ENCODE data around the gene PHACTR3.

The PHACTR3 gene

GRCh38 chr20:59790346-59790745 is 186.0 kb downstream of the PHACTR3 start:
- TF ChIP-seq CTCF (IDR thresholded peaks at IDR 0.05), result no peak

DNA sequence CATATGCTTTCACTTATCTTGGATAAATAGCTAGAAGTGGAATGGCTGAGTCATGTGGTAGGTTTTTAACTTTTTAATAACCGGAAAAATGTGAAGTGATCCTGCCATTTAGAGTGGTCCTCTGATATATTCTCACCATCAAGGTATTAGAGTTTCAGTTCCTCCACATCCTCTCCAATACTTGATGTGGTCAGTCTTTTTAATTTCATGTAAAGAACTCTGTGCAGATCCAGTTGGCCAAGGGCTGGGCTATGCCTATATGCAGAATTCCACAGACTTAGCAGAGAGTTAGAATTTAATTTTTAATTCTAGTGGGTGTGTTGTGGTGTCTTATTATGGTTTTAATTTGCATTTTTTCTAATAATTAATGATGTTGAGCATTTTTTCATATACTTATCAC is 188.0 kb downstream of the PHACTR3 start:
- no peak for TF ChIP-seq CTCF (IDR thresholded peaks at IDR 0.05)

GRCh38 chr20:59794555-59794954 is 190.2 kb downstream of the PHACTR3 start:
- TF ChIP-seq CTCF (IDR thresholded peaks at IDR 0.05), result no peak

DNA sequence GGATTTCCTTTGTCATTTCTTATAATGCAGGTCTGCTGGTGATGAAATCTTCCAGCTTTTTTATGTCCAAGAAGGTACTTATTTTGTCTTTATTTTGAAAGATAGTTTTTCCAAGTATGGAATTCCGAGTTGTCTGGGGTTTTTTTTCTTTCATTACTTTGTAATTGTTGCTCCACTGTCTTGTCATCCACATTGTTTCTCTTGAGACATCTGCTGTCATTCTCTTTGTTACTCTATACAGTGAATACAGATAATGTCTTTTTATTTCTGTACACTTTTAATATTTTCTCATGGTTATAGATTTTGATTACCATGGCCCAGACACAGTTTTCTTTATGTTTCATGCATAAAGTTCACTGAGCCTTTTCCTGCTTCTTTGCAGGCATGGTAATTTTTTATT is 196.0 kb downstream of the PHACTR3 start:
- TF ChIP-seq CTCF (IDR thresholded peaks at IDR 0.05), result no peak

DNA sequence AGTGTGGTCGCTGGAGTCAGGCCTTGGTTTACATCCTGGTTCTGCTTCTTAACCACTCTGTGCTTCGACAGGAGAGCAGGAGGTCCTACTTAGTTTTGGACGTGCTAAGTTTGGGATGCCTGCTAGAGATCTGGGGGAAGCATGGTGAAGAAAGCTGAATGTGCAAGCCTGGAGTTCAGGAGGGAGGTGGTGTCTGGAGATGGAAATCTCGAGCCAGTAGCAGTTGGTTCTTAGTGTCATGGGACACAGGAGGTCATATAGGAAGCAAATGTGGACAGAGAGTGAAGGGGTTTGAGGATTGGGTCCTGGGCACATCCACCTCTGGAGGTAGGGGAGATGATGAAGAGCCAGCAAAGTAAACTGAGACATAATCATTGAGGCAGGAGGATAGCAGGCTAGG is 197.7 kb downstream of the PHACTR3 start:
- TF ChIP-seq CTCF (IDR thresholded peaks at IDR 0.05), result no peak

GRCh38 chr20:59802471-59803221 is 198.3 kb downstream of the PHACTR3 start:
- TF ChIP-seq CTCF (IDR thresholded peaks at IDR 0.05), result no peak

- TF ChIP-seq CTCF (IDR thresholded peaks at IDR 0.05), result no peak
These were observed 200.0 kb downstream of the PHACTR3 start for GRCh38 chr20:59804347-59804746.

Measured in LNCAP (cell line).